Stimulated activated CD8-positive, alpha-beta memory T cell treated with anti-CD3 and anti-CD28 coated beads, Interleukin-4, amount 100 ng/mL, for 4 hours (primary cell): ENCODE data around the gene ISYNA1.
A peak's percentile ranks its signal among the peaks of the same experiment; 100 is the strongest.

Experiments used
- DNase-seq, 2 donors: peaks; one replicate each; pipeline ENCODE4 v3.0.0-alpha.2; 2020; ENCODE audit warnings: low read depth in 2 of 2, low spot score in 1 of 2

The ISYNA1 gene

DNA sequence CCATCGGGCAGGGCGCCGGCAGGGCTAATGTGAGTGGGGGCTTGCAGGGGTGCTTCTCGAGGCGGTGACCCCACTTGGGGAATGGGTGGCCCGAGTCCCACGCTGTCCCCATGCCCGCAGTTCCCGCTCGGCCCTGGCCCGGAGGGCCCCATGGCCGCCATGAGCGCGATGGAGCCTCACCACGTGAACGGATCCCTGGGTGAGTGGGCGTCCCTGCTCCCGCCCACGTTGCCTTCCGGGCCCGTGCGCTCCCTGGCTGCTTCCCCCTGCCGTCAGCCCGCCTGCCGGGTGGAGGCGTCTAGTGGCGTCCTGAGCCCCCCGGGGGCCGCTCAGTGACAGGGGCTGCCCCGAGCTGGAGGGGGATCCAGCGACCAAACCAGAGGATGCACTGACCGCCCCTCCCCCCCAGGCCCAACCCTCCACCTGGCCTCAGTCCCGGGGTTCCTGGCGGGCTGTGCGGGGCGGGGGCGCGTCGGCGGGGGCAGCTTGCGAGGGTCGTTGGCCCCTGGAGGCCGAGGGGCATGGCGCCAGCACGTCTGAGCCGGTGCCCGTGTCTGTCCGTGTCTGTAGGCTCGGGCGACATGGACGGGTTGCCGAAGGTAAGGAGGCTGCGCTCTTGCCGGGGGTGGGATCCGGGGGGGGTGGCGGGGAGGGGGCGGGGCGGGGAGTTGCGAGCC lies 4.8 kb downstream of the ISYNA1 start:
- peak in 1 of 2 donors; percentile 53 for DNase-seq

DNA sequence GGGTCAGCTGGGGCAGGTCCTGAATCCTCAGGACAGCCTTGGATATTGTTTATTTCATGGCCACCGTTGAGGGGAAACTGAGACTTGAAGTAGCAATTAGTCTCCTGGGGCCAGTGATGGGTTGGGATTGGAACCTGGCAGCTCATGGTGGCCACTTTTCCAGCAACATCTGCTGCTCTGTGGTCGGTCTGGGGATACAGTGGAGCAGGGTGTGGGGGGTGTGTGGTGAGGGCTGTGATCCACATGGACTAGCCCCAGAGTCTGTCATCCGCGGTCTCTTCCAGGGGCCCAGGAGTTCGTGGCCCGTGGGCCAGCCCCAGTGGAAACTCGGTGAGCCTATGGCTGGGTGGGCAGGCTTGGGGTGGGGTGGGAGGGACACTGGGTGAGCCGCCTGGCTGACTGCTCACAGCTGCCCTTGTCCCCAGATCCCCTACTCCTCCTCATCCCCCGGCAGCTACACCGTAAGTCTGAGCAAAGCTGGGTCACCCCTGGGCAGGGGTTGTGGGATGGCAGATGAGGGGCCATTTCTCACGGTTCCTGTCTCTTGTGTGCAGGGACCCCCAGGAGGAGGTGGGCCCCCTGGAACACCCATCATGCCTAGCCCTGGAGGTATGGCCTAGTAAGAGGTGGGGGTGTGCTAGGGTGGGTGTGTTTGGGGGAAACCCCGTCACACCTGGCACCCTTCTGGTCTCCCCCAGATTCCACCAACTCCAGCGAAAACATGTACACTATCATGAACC lies 5.5 kb downstream of the ISYNA1 start:
- DNase-seq = no peak

DNA sequence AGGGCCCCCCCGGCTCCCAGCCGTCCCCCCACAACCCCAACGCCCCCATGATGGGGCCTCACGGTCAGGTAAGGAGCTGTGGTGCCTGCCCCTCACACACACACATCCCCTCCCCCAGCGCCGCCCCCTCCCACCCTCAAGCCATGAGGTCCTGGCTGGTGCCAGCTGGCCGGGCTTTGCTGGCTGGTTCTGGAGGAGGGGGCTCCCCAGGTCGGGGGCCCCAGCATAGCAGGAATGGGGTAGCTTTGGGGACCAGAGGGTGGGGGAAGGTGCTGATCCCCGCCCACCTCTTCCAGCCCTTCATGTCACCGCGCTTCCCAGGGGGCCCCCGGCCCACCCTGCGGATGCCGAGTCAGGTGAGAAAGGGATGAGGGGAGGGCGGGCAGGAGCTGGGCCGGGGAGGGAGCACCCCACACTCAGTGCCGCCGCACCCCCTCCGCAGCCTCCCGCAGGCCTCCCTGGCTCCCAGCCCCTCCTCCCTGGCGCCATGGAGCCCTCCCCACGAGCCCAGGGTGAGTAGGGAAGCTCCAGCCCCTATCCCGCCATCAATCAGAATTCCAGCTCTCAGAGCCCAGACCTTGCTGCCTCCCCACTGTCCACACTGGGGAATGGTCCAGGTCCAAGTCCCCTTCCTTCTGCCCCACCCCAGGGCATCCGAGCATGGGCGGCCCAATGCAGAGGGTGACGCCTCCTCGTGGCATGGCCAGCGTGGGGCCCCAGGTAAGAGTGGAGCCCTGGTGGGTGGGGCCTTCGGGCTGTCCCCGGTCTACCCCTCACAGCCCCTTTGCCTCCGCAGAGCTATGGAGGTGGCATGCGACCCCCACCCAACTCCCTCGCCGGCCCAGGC lies 6.4 kb downstream of the ISYNA1 start:
- no peak for DNase-seq

DNA sequence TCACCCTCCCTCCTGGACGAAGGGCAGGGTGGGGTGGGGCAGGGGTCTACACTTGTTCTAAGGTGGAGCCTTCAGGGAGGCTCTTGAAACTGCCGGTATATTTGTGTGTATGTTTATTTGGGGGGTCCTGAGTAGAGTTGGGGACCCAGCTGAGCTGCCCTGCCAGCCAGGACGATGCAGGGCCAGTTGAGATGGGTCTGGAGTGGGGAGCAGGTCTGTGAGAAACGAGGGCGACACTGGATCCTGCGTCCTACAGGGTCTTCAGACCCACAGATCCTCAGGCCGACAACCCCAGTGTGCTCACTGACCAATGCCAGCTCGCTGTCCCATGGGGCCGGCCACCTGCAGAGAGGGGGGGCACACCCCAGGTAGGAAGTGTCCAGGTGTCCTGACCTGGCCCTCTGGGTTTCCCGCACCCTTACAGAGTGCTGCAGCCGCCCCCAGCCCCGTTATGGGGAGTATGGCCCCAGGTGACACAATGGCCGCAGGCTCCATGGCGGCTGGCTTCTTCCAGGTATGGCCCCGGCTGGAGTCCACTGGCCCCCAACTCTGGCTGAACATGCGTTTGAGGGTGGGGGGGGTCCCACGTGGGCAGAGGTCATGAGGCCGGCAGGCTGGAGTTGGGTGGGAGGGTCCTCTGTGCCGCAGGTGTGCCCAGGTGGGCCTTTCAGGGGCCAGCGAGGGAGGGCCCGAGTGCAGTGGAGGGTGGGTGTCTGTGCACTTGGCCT lies 7.4 kb downstream of the ISYNA1 start:
- DNase-seq = no peak

DNA sequence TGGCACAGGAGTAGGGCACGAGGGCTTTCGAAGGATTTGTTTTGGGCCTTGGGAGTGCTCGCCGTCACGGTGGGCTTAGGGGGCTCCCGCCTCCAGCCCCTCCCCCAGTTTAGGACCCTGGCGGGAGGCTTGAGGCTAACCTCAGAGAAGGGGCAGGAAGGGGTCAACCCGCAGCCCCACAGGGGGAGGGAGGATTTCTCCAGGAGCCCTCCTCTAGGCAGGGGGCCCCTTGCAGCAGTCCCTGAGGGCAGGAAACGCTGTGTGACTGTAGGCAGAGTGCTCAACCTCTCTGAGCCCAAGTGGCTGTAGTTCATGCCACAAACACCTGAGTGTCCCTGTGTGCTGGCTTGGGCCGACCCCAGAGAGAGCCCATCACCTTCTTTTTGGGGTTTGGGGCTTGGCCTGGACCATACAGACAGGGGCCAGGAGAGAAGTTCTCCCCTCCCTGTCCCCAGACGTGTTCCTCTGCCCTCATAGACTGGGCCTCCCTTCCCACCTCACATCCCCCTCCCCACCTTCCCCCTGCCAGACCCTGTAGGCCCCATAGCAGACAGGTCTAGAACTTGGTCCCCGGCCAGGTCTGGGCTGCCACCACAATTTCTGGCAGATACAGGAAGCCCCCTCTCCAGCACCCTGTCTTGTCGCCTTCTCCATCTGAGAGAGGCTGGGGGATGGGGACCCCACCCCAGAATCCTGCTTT lies 8.1 kb downstream of the ISYNA1 start:
- DNase-seq = no peak

DNA sequence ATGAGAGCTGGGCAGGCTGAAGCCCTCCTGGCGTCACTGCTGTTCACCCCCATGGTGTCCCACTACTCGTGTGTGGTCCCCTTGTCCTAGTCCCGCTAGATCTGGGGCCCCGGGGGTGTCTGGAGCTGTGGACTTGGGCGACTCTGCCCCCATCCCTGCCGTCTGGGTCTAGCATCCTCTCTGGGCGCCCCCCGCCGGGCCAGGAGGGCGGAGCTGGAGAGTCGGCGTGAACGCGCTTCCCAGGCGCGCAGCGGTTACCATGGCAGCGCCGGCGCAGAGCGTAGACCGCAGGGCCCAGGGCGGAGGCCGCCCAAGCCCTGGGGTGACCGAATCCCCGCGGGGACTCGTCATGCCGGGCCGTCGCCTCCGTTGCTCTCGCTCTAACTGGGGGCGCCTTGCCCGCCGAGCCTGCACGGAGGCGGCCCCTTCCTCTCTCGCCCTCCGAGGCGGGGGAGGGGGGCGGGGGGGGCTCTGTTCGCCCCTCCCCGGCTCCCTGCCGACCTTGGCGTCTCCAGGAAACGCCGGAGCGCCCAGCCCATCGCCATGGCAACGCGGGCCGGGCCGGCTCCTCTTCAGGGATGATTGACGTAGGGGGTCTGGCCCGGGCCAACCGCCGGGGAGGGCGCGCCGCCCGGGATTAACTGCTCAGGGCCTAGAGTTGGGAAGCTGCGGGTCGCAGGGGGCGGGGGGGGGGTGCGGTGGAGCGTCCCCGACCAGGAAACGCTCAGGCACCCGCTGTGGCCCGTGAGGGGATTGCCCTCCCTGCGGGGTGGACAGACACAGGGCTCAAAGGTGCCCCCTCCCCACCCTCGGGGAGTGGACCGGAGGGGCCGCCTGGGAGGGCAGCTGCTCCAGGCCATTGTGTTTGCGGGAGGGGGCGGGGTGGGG lies 8.9 kb downstream of the ISYNA1 start:
- DNase-seq = peak; percentile 55 to 66

DNA sequence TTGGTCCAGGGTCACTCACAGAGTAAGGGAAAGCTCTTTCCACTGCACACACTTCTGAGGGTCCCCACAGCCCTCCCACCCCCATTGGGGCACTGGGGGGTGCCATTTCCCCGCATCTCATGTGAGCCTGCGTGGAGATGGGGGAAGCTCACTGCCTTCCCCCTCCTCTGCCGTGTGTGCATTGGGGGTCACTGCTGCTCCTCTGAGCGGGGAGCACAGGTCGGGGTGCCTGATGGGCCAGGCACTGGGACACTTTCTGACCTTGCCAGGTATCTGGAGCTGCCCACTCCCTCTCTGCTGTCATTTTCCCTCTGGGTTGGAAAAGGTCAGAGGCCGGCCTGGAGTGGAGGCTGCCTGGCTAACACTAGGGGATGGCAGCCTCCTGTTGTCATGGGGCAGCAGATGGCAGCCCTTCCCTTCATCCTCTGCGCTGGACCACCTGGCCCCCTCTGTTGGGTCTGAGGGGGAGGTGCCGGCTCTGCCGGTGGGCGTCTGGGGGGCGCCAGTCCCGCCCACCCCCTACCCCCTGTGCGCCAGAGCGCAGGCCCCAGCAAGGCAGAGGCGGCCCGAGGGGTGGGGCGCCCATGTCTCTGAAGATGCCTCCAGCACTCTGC lies 9.7 kb downstream of the ISYNA1 start:
- no peak for DNase-seq

DNA sequence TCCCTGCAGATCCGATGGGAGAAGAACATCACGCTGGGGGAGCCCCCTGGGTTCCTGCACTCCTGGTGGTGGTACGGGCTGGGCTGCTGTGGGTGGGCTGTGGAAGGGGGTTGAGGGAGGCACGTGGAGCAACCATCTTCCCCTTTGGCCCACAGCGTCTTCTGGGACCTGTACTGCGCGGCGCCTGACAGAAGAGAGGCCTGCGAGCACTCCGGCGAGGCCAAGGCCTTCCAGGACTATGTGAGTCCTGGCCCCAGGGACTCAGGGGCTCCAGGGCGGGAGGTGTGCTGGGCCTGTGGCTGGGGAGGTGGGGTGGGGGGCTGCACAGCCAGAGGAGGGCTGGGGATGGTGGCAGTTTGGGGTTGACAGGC lies 10.2 kb downstream of the ISYNA1 start:
- no peak for DNase-seq

DNA sequence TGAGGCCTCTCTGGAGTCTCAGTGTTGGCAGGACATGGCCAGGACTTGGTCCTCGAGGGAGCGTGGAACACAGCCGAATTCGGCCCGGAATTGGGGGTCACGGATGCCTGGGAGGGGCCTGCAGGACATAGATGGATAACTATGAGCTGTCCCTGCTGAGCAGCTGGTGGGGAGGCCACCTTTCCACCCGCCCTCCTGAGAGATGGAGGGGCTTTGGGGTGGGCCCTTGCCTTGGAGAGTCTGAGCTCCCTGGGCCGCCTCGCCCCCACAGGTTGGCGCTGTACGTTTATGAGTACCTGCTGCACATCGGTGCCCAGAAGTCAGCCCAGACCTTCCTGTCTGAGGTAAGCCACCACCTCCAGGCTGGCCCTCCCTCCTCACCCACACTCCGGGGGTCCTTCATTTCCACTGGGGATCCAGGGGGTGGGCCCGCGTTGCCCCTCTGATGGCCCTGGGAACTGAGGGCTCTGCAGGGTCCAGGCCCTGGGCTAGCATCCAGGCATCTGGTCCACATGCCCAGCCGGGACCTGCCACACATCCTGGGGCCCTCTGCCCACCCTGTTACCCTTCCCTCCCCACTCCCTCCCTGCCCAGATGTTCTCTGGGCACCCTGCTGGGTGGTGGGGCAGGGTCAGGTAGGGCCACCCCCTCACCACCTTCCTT lies 10.7 kb downstream of the ISYNA1 start:
- no peak for DNase-seq

DNA sequence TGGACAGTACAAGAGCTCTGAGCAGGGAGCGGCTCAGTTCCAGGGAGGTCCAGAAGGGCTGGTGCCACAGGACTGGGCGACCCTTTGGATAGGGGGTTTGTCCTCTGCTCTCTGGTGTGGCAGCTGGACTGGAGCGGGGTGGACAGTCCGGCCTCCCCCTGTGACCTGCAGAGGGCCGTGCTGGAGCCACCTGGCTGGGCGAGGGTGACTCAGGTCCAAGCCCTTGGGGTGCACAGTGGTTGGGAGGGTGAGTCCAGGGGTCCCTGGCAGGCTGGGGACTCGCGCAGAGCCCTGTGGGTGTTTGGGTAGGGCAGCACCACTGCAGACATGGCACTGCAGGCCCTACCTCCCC lies 11.5 kb downstream of the ISYNA1 start:
- DNase-seq = no peak

DNA sequence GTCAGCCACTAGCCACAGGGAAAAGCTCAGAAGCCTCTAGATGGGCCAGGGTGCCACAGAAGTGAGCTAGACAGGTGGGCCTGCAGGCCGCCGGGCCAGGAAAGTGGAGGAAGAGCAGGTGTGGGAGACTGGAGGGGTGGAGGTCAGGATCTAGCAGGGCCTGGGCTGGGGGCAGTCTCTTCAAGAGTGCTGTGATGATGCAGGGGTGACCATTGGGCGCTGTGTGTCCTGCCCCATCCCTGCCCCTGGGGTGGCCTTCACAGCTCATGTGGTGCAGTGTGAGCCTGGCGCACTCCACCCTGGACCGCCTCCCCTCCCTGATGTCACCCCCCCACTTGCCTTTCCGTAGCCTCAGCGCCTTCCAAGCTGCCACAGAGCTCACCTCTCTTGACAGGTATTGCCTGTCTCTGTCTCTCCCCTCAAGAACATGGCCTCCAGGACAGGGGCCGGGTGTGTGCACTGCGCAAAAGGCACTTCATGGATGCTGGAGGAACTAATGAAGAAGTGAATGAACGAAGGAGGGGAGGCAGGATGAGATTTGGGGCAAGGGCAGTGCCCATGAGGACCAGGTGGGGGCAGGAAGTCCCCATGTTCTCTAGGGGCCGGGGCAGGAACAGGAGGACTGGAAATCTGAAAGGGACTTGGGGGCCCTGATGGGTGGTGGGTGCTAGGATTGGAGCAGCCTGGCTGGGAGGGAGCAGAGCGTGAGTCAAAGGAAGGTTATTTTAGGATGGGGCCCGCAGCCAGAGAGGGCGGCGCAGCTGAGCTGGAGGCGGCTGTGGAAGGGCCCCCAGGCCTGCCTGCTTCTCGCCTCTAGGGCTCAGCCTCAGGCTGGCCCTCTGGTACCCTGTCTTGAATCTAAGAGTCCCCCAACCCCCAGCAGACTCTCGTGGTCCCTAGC lies 12.2 kb downstream of the ISYNA1 start:
- DNase-seq = no peak

DNA sequence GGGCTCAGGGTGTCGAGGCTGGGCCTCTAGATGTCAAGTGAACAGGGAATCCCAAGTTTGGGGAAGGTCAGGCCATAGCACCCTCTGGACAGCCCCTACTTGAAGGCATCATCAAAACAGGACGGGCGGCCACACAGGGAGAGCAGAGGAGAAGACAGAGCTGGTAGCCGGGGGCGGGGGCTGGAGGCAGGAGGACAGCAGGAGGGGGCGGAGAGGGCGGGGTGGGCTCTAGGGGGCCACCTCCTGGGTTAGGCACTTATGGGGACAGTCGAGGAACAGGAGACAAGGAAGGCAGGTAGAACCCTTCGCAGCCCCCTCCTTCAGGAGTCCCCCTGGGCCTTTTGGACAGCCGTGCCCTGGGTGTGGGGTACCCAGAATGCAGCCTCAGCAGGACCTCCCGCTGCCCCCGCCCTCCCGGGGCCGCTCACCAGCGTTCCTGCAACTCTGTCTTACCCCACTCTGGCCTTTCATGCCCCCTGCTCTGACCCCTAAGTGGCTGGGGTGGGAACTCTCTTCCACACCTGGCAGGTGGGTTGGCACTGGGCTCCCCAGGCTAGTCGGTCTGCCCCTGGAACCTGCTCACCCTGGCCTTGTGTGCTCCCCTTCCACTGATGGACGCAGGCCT lies 12.9 kb downstream of the ISYNA1 start:
- no peak for DNase-seq

DNA sequence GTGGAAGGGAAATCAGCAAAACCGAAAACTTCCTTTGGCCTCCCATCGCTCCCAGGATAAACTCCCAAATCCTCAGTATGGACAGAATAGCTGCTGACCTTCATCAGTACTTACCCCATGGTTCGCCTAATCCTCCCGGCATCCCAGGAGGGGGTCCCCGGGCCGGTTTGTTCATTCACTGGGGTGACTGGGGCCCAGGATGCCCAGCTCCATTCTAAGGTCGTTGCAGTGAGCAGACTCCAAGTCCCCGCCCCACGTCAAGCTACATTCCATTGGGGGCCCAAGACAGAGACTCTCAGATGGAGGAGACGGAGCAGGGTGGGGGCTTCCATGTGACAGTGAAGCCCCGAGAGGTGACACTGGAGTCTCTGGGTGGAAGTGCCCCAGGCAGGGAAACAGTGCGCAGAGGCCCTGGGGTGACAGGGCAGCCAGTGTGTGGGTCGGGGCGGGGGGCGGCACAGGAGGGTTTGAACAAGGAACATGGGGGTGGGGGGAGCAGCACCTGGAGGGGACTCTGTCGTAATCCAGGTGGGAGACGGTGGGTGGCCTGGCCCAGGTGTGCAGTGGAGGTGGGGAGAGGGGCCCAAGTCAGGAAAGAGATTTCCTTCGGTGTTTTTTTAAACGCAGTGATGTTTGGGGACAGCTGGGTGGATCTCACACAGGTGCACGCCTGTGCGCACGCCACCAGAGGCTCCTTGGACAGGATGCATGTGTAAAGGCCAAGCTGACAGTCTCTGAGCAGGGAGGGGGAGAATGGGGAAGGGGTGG lies 13.6 kb downstream of the ISYNA1 start:
- no peak for DNase-seq

DNA sequence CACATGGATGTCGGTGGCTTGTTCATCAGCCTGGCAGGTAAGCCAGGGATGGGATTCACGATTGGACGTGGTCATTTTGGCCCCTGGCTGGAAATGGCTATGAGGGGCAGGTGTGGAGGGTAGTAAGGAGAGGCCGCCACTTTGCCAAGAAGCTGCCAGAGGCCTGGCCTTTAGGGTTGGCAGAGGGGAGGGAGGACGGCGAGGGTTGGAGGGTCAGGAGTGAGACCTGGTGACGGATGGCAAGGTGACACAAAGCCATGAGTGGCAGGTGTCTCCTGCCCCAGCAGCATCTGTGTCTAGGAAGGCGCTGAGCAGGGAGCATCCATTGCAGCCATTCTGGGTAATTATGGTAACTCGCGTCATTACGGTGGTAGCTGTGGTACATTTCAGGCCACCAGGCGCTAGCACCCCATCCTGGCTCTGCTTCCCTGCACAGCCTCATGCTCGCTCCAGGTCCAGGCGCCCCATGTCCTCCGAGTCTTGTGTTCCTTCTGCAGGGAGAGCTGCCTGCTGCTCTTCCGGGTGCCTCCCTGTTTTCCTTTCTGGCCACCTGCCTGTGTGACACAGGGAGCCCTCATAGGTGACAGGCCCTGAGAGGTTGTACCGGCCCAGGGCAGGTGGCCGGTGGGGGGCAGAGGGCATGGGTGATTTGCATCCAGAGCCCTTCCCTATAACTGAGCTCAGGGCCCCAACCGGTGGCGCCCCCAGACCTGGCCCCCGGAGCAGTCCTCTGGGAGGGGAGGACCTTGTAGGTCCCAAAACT lies 14.5 kb downstream of the ISYNA1 start:
- no peak for DNase-seq

DNA sequence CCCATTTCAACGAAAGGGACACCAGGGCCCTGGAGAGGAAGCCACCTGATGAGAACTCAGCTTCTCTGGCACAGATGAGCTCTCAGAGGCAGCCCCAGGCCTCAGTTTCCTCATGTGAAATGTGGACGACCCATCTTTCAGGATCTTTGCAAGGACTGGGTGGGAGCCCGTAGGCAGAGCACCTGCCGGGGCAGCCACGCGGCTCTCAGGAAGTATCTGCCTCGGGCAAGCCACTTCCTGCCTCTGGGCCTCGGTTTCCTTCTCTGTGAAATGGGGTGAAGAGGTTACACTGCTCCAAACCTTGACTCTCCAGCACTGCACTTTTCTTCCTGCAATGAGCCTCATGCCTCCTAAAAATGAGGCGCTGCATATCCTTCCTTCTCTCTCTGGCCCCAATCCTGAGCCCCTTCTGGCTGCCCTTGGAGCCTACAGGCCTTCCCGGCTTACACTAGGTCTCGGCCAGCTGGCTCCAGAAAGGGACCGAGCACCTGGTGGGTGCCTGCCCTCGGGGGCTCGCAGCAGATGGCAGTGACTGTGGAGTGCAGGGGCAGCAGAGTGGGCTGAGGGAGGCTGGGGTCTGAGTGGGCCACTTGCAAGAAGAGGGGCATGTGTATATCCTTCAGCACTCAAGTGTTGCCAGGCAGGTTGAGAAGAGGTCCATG lies 15.3 kb downstream of the ISYNA1 start:
- DNase-seq = no peak
